Heart left ventricle (tissue), 13 donors: Measurements from ENCODE around the gene LY86.

ENCODE experiments used
- CTCF ChIP-seq, 12 donors: fragments of 200-600 bp; sonication (generic) in 4 of 12; IDR thresholded peaks; one replicate each; pipeline versions ENCODE4 v1.5.0 to v1.8.0; 2018 to 2022; ENCODE audit warnings: antibody characterized with exemption in 12 of 12, mild to moderate bottlenecking in 5 of 12
- POLR2A ChIP-seq, 2 donors: fragments of 450-650 bp; IDR thresholded peaks; one replicate each; pipeline ENCODE4 v1.6.1; 2017; ENCODE audit warnings: antibody characterized with exemption in 2 of 2, mild to moderate bottlenecking in 2 of 2, moderate library complexity in 2 of 2
- donor health status: ischemic (EF 13 %, LVEDD 7.1; RV severe dilation, severe dysfunction).
- donor health status: DM: no; HTN: yes; CAD: no.
- donor health status: DM: no; HTN: no; CAD: no.
- donor health status: ischemic (EF 25% LVEDD 6.9; RV normal size, moderate dysfunction).
- donor health status: ischemic (EF 25% LVEDD 5.7; RV mildly dilated, moderate dysfunction).
- donor health status: ischemic (EF 35%, LVEDD 5.7; RV mildly dilated, moderate dysfunction).
- donor health status: nonischemic (EF 11% LVEDD 7.7; RV severe dilation, severe dysfunction).
- donor health status: DM: yes; HTN: yes; CAD: no.
- donor health status: PGD.
- donor health status: ischemic (EF 29% LVEDD 5.4; RV normal size, mild dysfunction).
- donor health status: nonischemic (EF 23%, LVEDD 6.1; RV moderate dilation, normal function).

- TF ChIP-seq CTCF (IDR thresholded peaks at IDR 0.05): no peak
- TF ChIP-seq POLR2A (IDR thresholded peaks at IDR 0.05): no peak
These were observed 7.4 kb downstream of the LY86 start for GRCh38 chr6:6595952-6596351.
